GM12878 (cell line): Measurements from ENCODE around the gene FPR1.

Experiments used
- ASH2L ChIP-seq: fragments of 300-600, 200-600 bp; sonication (generic); IDR thresholded peaks from 2 replicates; pipeline ENCODE4 v1.6.1; 2017; ENCODE audit warnings: low read depth, mild to moderate bottlenecking, borderline replicate concordance
- CTCF ChIP-seq, 3 experiments: IDR thresholded peaks in 2 of 3; conservative IDR thresholded peaks in 1 of 3; 2 replicates each; pipeline ENCODE4 v1.5.1; 2011; ENCODE audit warnings: low read depth in 3 of 3, low read length in 3 of 3, mild to moderate bottlenecking in 3 of 3, control low read depth in 2 of 3, moderate library complexity in 2 of 3, inconsistent platforms in 1 of 3, mixed read lengths in 1 of 3; ENCODE audit not compliant: control insufficient read depth in 2 of 3, insufficient read depth in 1 of 3; ENCODE audit errors: extremely low read depth in 1 of 3
- EP300 ChIP-seq, 2 experiments: fragments of 150-350 bp in 1 of 2; IDR thresholded peaks; 2 replicates each; pipeline ENCODE4 v1.6.1; 2011 to 2012; ENCODE audit warnings: low read depth in 2 of 2, low read length in 2 of 2, borderline replicate concordance in 1 of 2, improper control_type of control experiment in 1 of 2, inconsistent platforms in 1 of 2; ENCODE audit not compliant: control insufficient read depth in 1 of 2
- NFXL1 ChIP-seq: fragments of 450-650 bp; IDR thresholded peaks from 2 replicates; pipeline ENCODE4 v1.6.1; 2017; ENCODE audit warnings: antibody characterized with exemption, mild to moderate bottlenecking, borderline replicate concordance
- NR2C2 ChIP-seq: IDR thresholded peaks from 2 replicates; pipeline ENCODE4 v1.6.1; 2011; ENCODE audit warnings: borderline replicate concordance, low read depth; ENCODE audit not compliant: control insufficient read depth, insufficient read length
- POLR2AphosphoS5 ChIP-seq: IDR thresholded peaks from 2 replicates; pipeline ENCODE4 v1.6.1; 2011; ENCODE audit warnings: mild to moderate bottlenecking, low read length, inconsistent platforms
- POU2F2 ChIP-seq: IDR thresholded peaks from 3 replicates; pipeline ENCODE4 v1.6.1; 2011; ENCODE audit warnings: low read depth, mild to moderate bottlenecking, low read length, borderline replicate concordance
- RAD21 ChIP-seq: IDR thresholded peaks from 2 replicates; pipeline ENCODE4 v1.6.1; 2011; ENCODE audit warnings: mild to moderate bottlenecking, low read depth, low read length, moderate library complexity; ENCODE audit not compliant: insufficient read depth
- SKIL ChIP-seq: fragments of 450-650 bp; IDR thresholded peaks from 2 replicates; pipeline ENCODE4 v1.6.1; 2017; ENCODE audit warnings: mild to moderate bottlenecking, low read depth, inconsistent platforms; ENCODE audit not compliant: poor library complexity, severe bottlenecking
- SPI1 ChIP-seq: IDR thresholded peaks from 2 replicates; pipeline ENCODE4 v1.6.1; 2011; ENCODE audit warnings: low read depth, mild to moderate bottlenecking, low read length, moderate library complexity, borderline replicate concordance; ENCODE audit not compliant: insufficient read depth
- ZSCAN29 ChIP-seq: fragments of 450-650 bp; IDR thresholded peaks from 2 replicates; pipeline ENCODE4 v1.6.1; 2017; ENCODE audit warnings: mild to moderate bottlenecking, moderate library complexity
- TF ChIP-seq, protein P1 (sequence below): IDR thresholded peaks from 2 replicates; pipeline ENCODE4 v1.6.1; 2012; ENCODE audit warnings: low read length, inconsistent platforms

- no peak for TF ChIP-seq NFXL1
- TF ChIP-seq CTCF (IDR thresholded peaks at IDR 0.05 in 2 of 3, conservative IDR thresholded peaks at IDR 0.05 in 1 of 3; ENCODE audit: control insufficient read depth in 2 of 3, extremely low read depth in 1 of 3, insufficient read depth in 1 of 3, low read depth in 3 of 3, low read length in 3 of 3): no peak
- TF ChIP-seq ZSCAN29: no peak
- TF ChIP-seq EP300 (IDR thresholded peaks at IDR 0.05; ENCODE audit: borderline replicate concordance in 1 of 2, control insufficient read depth in 1 of 2, low read depth in 2 of 2, low read length in 2 of 2): no peak
- no peak for TF ChIP-seq POU2F2
- TF ChIP-seq NR2C2: no peak
- TF ChIP-seq RAD21: no peak
- TF ChIP-seq ASH2L: no peak
- TF ChIP-seq, protein P1, sequence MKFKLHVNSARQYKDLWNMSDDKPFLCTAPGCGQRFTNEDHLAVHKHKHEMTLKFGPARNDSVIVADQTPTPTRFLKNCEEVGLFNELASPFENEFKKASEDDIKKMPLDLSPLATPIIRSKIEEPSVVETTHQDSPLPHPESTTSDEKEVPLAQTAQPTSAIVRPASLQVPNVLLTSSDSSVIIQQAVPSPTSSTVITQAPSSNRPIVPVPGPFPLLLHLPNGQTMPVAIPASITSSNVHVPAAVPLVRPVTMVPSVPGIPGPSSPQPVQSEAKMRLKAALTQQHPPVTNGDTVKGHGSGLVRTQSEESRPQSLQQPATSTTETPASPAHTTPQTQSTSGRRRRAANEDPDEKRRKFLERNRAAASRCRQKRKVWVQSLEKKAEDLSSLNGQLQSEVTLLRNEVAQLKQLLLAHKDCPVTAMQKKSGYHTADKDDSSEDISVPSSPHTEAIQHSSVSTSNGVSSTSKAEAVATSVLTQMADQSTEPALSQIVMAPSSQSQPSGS: no peak
- TF ChIP-seq SKIL: no peak
- no peak for TF ChIP-seq POLR2AphosphoS5
- TF ChIP-seq SPI1: no peak
Observed at GRCh38 chr19:51746731-51747130, 4.9 kb downstream of the FPR1 start.
